Measurements from ENCODE around the gene SMARCA2. TPM values are rescaled to one million over a fixed set of nuclear protein-coding genes. Genes with fewer than 3 reads are reported as not detected.

The SMARCA2 gene
- polyA plus RNA-seq, 2 of the 4 experiments (the other 2 are of a cell fraction): 28.7 to 33.0 TPM

GRCh38 chr9:2083479-2083878 lies 68.3 kb downstream of the SMARCA2 start:
- Histone ChIP-seq H3K4me1 (no peaks in the 10 kb centered on the region), H3K4me2 (no peak overlapping the region), H3K9me3 (no peaks in the 10 kb centered on the region), H3K4me3 (no peak overlapping the region), H3K27ac (no peak overlapping the region)
- TF ChIP-seq GATA3 (IDR thresholded peaks at IDR 0.05; ENCODE audit: borderline replicate concordance) (no peak), HOXB5 (CRISPR knock-in tag; IDR thresholded peaks at IDR 0.05) (no peak), MAX (IDR thresholded peaks at IDR 0.05) (no peak), MAFK (IDR thresholded peaks at IDR 0.05; ENCODE audit: partially characterized antibody) (no peak), FOSL2 (IDR thresholded peaks at IDR 0.05) (no peak), FOSL2 (CRISPR knock-in tag; IDR thresholded peaks at IDR 0.05) (no peak), BCL3 (IDR thresholded peaks at IDR 0.05) (no peak), HEYL (CRISPR knock-in tag; IDR thresholded peaks at IDR 0.05) (no peak), NFE2L2 (conservative IDR thresholded peaks at IDR 0.05; ENCODE audit: low read length) (no peak), FOXS1 (CRISPR knock-in tag; IDR thresholded peaks at IDR 0.05) (no peak)
- POLR2A ChIA-PET: no interaction called here
- FAIRE-seq (no peak), DNase-seq (ENCODE audit: low read depth in 1 of 2, low spot score in 1 of 2) (no peak), ATAC-seq (no peak)
- CTCF ChIA-PET: no interaction called here
- 93% methylated on average over 6 of the region's 6 CpGs for WGBS (ENCODE audit: missing lambda C conversion rate)

DNA sequence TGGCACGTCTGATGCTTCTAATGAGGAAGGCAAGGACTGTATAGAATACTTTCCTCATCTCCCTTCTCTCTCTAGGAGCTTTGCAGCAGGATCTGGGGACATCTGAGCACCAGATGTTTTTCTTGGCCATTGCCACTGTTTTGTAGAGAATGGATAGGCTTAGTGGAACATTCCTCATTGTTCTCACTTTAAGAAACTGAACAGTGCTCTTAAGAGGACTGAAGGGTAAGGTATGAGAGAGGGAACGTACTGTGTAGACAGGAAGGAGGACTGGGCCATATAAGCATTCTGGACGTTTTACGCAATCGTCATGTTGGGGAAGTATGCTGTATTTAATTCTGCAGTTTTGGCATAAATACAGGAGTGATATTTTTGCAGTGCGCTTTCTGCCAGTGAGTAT lies 70.6 kb downstream of the SMARCA2 start:
- Histone ChIP-seq H3K27ac (no peak overlapping the region), H3K9me3 (no peaks in the 10 kb centered on the region), H3K4me2 (no peak overlapping the region), H3K4me3 (no peak overlapping the region), H3K4me1 (no peaks in the 10 kb centered on the region)
- ATAC-seq (no peak), FAIRE-seq (no peak), DNase-seq (ENCODE audit: low read depth in 1 of 2, low spot score in 1 of 2) (no peak)
- ChIA-PET POLR2A (no interaction called here), CTCF (interaction anchor here (0.9 to 2.0 kb wide), 2 partner anchors 9 to 12 kb away, joined by 3 to 8 read pairs; no protein-coding TSS in a partner anchor)
- 87% methylated on average over 6 of the region's 6 CpGs for WGBS (ENCODE audit: missing lambda C conversion rate)
- TF ChIP-seq CBX8 (IDR thresholded peaks at IDR 0.05) (no peak), CBX2 (IDR thresholded peaks at IDR 0.05; ENCODE audit: borderline replicate concordance, low read depth) (no peak), ATOH8 (CRISPR knock-in tag; IDR thresholded peaks at IDR 0.05; ENCODE audit: low read depth) (no peak), HOXA7 (CRISPR knock-in tag; IDR thresholded peaks at IDR 0.05) (no peak), HOXB13 (CRISPR knock-in tag; IDR thresholded peaks at IDR 0.05; ENCODE audit: low read depth) (no peak), TP53 (CRISPR knock-in tag; IDR thresholded peaks at IDR 0.05) (no peak), RNF2 (IDR thresholded peaks at IDR 0.05; ENCODE audit: borderline replicate concordance, low read depth) (no peak), CEBPB (IDR thresholded peaks at IDR 0.05) (no peak), POLR2A (IDR thresholded peaks at IDR 0.05; ENCODE audit: low read length) (no peak), BHLHE40 (IDR thresholded peaks at IDR 0.05; ENCODE audit: low read depth, low read length) (no peak), KDM5A (IDR thresholded peaks at IDR 0.05) (no peak), SREBF2 (IDR thresholded peaks at IDR 0.05) (no peak)
- TF ChIP-seq, protein P1, sequence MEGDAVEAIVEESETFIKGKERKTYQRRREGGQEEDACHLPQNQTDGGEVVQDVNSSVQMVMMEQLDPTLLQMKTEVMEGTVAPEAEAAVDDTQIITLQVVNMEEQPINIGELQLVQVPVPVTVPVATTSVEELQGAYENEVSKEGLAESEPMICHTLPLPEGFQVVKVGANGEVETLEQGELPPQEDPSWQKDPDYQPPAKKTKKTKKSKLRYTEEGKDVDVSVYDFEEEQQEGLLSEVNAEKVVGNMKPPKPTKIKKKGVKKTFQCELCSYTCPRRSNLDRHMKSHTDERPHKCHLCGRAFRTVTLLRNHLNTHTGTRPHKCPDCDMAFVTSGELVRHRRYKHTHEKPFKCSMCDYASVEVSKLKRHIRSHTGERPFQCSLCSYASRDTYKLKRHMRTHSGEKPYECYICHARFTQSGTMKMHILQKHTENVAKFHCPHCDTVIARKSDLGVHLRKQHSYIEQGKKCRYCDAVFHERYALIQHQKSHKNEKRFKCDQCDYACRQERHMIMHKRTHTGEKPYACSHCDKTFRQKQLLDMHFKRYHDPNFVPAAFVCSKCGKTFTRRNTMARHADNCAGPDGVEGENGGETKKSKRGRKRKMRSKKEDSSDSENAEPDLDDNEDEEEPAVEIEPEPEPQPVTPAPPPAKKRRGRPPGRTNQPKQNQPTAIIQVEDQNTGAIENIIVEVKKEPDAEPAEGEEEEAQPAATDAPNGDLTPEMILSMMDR (IDR thresholded peaks at IDR 0.05): no peak
- TF ChIP-seq, protein P2, sequence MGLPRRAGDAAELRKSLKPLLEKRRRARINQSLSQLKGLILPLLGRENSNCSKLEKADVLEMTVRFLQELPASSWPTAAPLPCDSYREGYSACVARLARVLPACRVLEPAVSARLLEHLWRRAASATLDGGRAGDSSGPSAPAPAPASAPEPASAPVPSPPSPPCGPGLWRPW (IDR thresholded peaks at IDR 0.05): no peak
- TF ChIP-seq, protein P3, sequence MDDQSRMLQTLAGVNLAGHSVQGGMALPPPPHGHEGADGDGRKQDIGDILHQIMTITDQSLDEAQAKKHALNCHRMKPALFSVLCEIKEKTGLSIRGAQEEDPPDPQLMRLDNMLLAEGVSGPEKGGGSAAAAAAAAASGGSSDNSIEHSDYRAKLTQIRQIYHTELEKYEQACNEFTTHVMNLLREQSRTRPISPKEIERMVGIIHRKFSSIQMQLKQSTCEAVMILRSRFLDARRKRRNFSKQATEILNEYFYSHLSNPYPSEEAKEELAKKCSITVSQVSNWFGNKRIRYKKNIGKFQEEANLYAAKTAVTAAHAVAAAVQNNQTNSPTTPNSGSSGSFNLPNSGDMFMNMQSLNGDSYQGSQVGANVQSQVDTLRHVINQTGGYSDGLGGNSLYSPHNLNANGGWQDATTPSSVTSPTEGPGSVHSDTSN (IDR thresholded peaks at IDR 0.05): no peak

All from A549 (cell line).